Activated T-cell treated with anti-CD3 and anti-CD28 coated beads for 48 hours (primary cell): ENCODE data around the gene COA1.
"Not testable (repeated sequence)": the region's sequence is repeated elsewhere in the genome, so short reads cannot be mapped to it uniquely, and the experiment has no call there.

Experiments used
- DNase-seq: peaks from one replicate; pipeline ENCODE4 v3.0.0-alpha.2; 2020; ENCODE audit warnings: low read depth

The COA1 gene

GRCh38 chr7:43687866-43688265 lies 41.5 kb downstream of the COA1 start:
- not testable (repeated sequence) for DNase-seq

- DNase-seq: no peak
These were observed 42.3 kb downstream of the COA1 start for GRCh38 chr7:43686991-43687390.

- no peak for DNase-seq
These were observed 48.6 kb downstream of the COA1 start for GRCh38 chr7:43680736-43681135.

- DNase-seq: no peak
These were observed 49.9 kb downstream of the COA1 start for GRCh38 chr7:43679210-43680068.

- no peak for DNase-seq
These were observed 51.0 kb downstream of the COA1 start for GRCh38 chr7:43678315-43678714.

GRCh38 chr7:43677864-43678263 lies 51.5 kb downstream of the COA1 start:
- no peak for DNase-seq

GRCh38 chr7:43674559-43675436 lies 54.5 kb downstream of the COA1 start:
- no peak for DNase-seq

- DNase-seq: not testable (repeated sequence)
These were observed 55.9 kb downstream of the COA1 start for GRCh38 chr7:43673243-43673976.

GRCh38 chr7:43671521-43671920 lies 57.8 kb downstream of the COA1 start:
- no peak for DNase-seq

- peak; percentile 72 for DNase-seq
These were observed 59.8 kb downstream of the COA1 start for GRCh38 chr7:43669286-43670081.

- DNase-seq: no peak
These were observed 61.3 kb downstream of the COA1 start for GRCh38 chr7:43668035-43668434.

GRCh38 chr7:43666938-43667337 lies 62.4 kb downstream of the COA1 start:
- DNase-seq: no peak

- DNase-seq: no peak
These were observed 64.6 kb downstream of the COA1 start for GRCh38 chr7:43664681-43665080.

- no peak for DNase-seq
These were observed 69.2 kb downstream of the COA1 start for GRCh38 chr7:43660141-43660540.

- no peak for DNase-seq
These were observed 69.8 kb downstream of the COA1 start for GRCh38 chr7:43659549-43659896.

GRCh38 chr7:43658718-43659548 lies 70.4 kb downstream of the COA1 start:
- DNase-seq: peak; percentile 47

GRCh38 chr7:43656997-43657396 lies 72.3 kb downstream of the COA1 start:
- DNase-seq: no peak

GRCh38 chr7:43655584-43655983 lies 73.7 kb downstream of the COA1 start:
- no peak for DNase-seq

GRCh38 chr7:43653891-43654504 lies 75.3 kb downstream of the COA1 start:
- DNase-seq: no peak

- DNase-seq: no peak
These were observed 75.9 kb downstream of the COA1 start for GRCh38 chr7:43653466-43653865.
